Endothelial cell of umbilical vein (primary cell): ENCODE results near the gene CFAP210. TPM values are rescaled to one million over a fixed set of nuclear protein-coding genes. Genes with fewer than 3 reads are reported as not detected.
"Not testable (repeated sequence)": the region's sequence is repeated elsewhere in the genome, so short reads cannot be mapped to it uniquely, and the experiment has no call there.

Experiments
- BruUV-seq: library from RNA; stranded (reverse); fragments of 400-500 nt; replicated peaks from 2 replicates; lab custom pipeline; 2021; lab: Mats Ljungman, UMichigan
- CTCF ChIA-PET: fragments of 300-600, 350-600 bp; sonication (Branson Sonifier 250); formaldehyde crosslinking; loops from one replicate; lab custom pipeline; 2021; ENCODE audit warnings: antibody characterized with exemption, inconsistent platforms; lab: Charles Lee
- POLR2A ChIA-PET: fragments of 300-600, 350-600 bp; sonication (Branson Sonifier 250); formaldehyde crosslinking; loops from one replicate; lab custom pipeline; 2021; ENCODE audit warnings: antibody characterized with exemption, inconsistent platforms; lab: Charles Lee
- DNase-seq: peaks from one replicate; pipeline ENCODE4 v3.0.0-alpha.2; 2011; ENCODE audit warnings: low read depth, low spot score
- FAIRE-seq: peaks from 2 replicates; lab custom pipeline; 2011; peaks lifted over from hg19 to GRCh38; lab: Jason Lieb, UNC
- H2AFZ ChIP-seq: 2 replicates; pipeline ENCODE4 v1.6.0; 2012; ENCODE audit warnings: low read depth, low read length, control low read depth, inconsistent platforms
- H3K27ac ChIP-seq: 2 replicates; pipeline ENCODE4 v1.5.1; 2011; ENCODE audit warnings: low read depth, mild to moderate bottlenecking, control low read depth, low read length, moderate library complexity; ENCODE audit not compliant: insufficient read depth
- H3K27me3 ChIP-seq, 2 experiments: 2 replicates each; pipeline versions ENCODE4 v1.6.0 to v1.6.1; 2011; ENCODE audit warnings: low read length in 2 of 2, mixed read lengths in 1 of 2; ENCODE audit not compliant: control insufficient read depth in 2 of 2, insufficient read depth in 2 of 2
- H3K36me3 ChIP-seq, 2 experiments: 2 replicates in 1 of 2; 3 replicates in 1 of 2; pipeline ENCODE4 v1.5.1; 2011; ENCODE audit warnings: low read length in 2 of 2, mild to moderate bottlenecking in 1 of 2, moderate library complexity in 1 of 2; ENCODE audit not compliant: control insufficient read depth in 2 of 2, insufficient read depth in 2 of 2; ENCODE audit errors: extremely low read depth in 1 of 2
- H3K4me1 ChIP-seq: 3 replicates; pipeline ENCODE4 v1.5.1; 2011; ENCODE audit warnings: mild to moderate bottlenecking, low read length; ENCODE audit not compliant: control insufficient read depth, insufficient read depth; ENCODE audit errors: extremely low read depth
- H3K4me2 ChIP-seq: 2 replicates; pipeline ENCODE4 v1.6.1; 2011; ENCODE audit warnings: low read length, control low read depth, mixed read lengths; ENCODE audit not compliant: insufficient read depth
- H3K4me3 ChIP-seq, 3 experiments: fragments of 200-600 bp in 1 of 3; sonication (generic), shearing (Covaris generic) in 1 of 3; replicated peaks in 1 of 3; 2 replicates each; pipeline ENCODE4 v1.5.1; 2011 to 2016; ENCODE audit warnings: control low read depth in 3 of 3, low read length in 3 of 3, mild to moderate bottlenecking in 2 of 3, inconsistent platforms in 1 of 3, low read depth in 1 of 3, moderate library complexity in 1 of 3; ENCODE audit not compliant: insufficient read depth in 1 of 3
- H3K79me2 ChIP-seq: 2 replicates; pipeline ENCODE4 v1.6.0; 2012; ENCODE audit warnings: low read length, inconsistent platforms; ENCODE audit not compliant: control insufficient read depth, insufficient read depth
- H3K9ac ChIP-seq: replicated peaks from 2 replicates; pipeline ENCODE3; 2011; ENCODE audit warnings: low read length, control low read depth; ENCODE audit not compliant: insufficient read depth; ENCODE audit errors: extremely low read depth
- H3K9me1 ChIP-seq: replicated peaks from 3 replicates; pipeline ENCODE4 v1.6.0; 2011; ENCODE audit warnings: mild to moderate bottlenecking, low read length; ENCODE audit not compliant: control insufficient read depth, insufficient read depth; ENCODE audit errors: extremely low read depth
- H3K9me3 ChIP-seq: replicated peaks from 2 replicates; pipeline ENCODE4 v1.5.1; 2012; ENCODE audit warnings: low read length, inconsistent platforms; ENCODE audit not compliant: control insufficient read depth, insufficient read depth
- H4K20me1 ChIP-seq: replicated peaks from 2 replicates; pipeline ENCODE3; 2011; ENCODE audit warnings: mild to moderate bottlenecking, low read length; ENCODE audit not compliant: control insufficient read depth, insufficient read depth; ENCODE audit errors: extremely low read depth
- EZH2 ChIP-seq: IDR thresholded peaks from 2 replicates; pipeline ENCODE4 v1.6.1; 2012; ENCODE audit warnings: borderline replicate concordance, low read depth, mild to moderate bottlenecking, moderate library complexity, low read length, inconsistent platforms; ENCODE audit not compliant: severe bottlenecking
- FOS ChIP-seq: IDR thresholded peaks from 2 replicates; pipeline ENCODE4 v1.6.1; 2011; ENCODE audit warnings: mild to moderate bottlenecking, low read length, moderate library complexity, borderline replicate concordance; ENCODE audit not compliant: insufficient read depth
- GATA2 ChIP-seq: IDR thresholded peaks from 2 replicates; pipeline ENCODE4 v1.7.0; 2011; ENCODE audit warnings: low read depth, mild to moderate bottlenecking, moderate library complexity, mixed read lengths, low read length; ENCODE audit not compliant: insufficient read length, insufficient read depth
- JUN ChIP-seq: IDR thresholded peaks from 2 replicates; pipeline ENCODE4 v1.6.1; 2011; ENCODE audit warnings: borderline replicate concordance, low read depth; ENCODE audit not compliant: insufficient read length, insufficient read depth
- MYC ChIP-seq: IDR thresholded peaks from one replicate; pipeline ENCODE4 v1.6.1; 2011; ENCODE audit warnings: mild to moderate bottlenecking, low read depth, low read length
- POLR2A ChIP-seq: IDR thresholded peaks from 2 replicates; pipeline ENCODE4 v1.6.1; 2012; ENCODE audit warnings: low read depth, mild to moderate bottlenecking, control low read depth, low read length
- POLR2AphosphoS5 ChIP-seq: IDR thresholded peaks from 2 replicates; pipeline ENCODE4 v1.6.1; 2012; ENCODE audit warnings: low read depth, mild to moderate bottlenecking, control low read depth, low read length, moderate library complexity; ENCODE audit not compliant: insufficient read depth
- dilution Hi-C: fragments of 300-500 bp; cut with MboI; formaldehyde crosslinking; loops from one replicate; pipeline ENCODE4 v1.15.0; 2019; ENCODE audit warnings: low sequenced_read_pairs; ENCODE audit not compliant: extremely low pct_ligation_motif_present
- intact Hi-C: fragments of 100-400 bp; cut with micrococcal nuclease; formaldehyde crosslinking; loops from one replicate; pipeline ENCODE4 v1.10.0; 2022
- polyA plus RNA-seq, 4 experiments: library from polyadenylated mRNA; depleted of rRNA in 3 of 4; stranded (reverse) in 3 of 4; unstranded in 1 of 4; fragments of >200 nt; gene quantifications; 2 replicates each; pipeline versions ENCODE4 v1.2.1 to v1.2.3, GENCODE V29; 2011 to 2012; ENCODE audit warnings: missing spikeins in 1 of 4
- total RNA-seq: library from RNA; stranded (reverse); gene quantifications from 2 replicates; pipeline ENCODE4 v1.2.3, GENCODE V29; 2021
- TF ChIP-seq, protein P1 (sequence below), 2 donors: IDR thresholded peaks; 1 replicate in 1 of 2; 2 replicates in 1 of 2; pipeline ENCODE4 v1.5.1; 2011; ENCODE audit warnings: low read length in 2 of 2, mild to moderate bottlenecking in 2 of 2, moderate library complexity in 2 of 2, control low read depth in 1 of 2, inconsistent platforms in 1 of 2, low read depth in 1 of 2; ENCODE audit not compliant: insufficient read depth in 1 of 2; ENCODE audit errors: extremely low read depth in 1 of 2
- TF ChIP-seq, protein P2 (sequence below): IDR thresholded peaks from 2 replicates; pipeline ENCODE4 v1.6.1; 2011; ENCODE audit not compliant: insufficient read depth, insufficient read length

The CFAP210 gene
- total and polyA plus RNA-seq, 2 donors (not counting 3 experiments of a cell fraction or from before 2014, with no cell fraction given): not detected

DNA sequence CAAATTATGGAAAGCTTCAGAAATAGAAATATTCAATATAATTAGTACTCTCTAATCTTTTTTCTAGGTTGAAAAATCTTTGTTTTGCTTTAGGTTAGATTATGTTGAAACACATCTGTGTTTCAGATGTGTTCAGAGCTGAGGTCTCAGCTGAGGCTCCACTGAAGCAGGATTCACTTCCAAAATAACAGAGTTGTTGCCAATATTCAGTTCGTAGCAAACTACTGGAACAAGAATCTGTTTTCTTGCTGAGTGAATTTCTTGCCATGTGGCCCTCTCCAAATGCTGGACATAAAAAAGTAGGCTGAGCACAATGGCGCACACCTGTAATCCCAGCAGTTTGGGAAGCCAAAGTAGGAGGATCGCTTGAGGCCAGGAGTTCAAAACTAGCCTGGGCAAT, 8.8 kb upstream of the CFAP210 start:
- dilution Hi-C loops: no loop called here
- DNase-seq: no peak

DNA sequence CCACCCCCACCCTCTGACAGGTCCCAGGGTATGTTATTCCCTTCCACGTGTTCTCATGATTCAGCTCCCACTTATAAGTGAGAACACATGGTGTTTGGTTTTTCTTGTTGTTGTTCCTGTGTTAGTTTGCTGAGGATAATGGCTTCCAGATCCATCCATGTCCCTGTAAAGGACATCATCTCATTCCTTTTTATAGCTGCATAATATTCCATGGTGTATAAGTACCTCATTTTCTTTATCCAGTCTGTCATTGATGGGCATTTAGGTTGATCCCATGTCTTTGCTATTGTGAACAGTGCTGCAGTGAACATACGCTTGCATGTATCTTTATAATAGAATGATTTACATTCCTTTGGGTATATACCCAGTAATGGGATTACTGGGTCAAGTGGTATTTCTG, 5.0 kb upstream of the CFAP210 start:
- H3K36me3 ChIP-seq, H3K27me3 ChIP-seq, H4K20me1 ChIP-seq, FAIRE-seq, intact Hi-C loops, H2AFZ ChIP-seq, H3K9me3 ChIP-seq, H3K9ac ChIP-seq, POLR2A ChIA-PET, H3K4me3 ChIP-seq, BruUV-seq, H3K4me1 ChIP-seq, DNase-seq, H3K9me1 ChIP-seq, dilution Hi-C loops, H3K79me2 ChIP-seq, H3K4me2 ChIP-seq, H3K27ac ChIP-seq: not testable (repeated sequence)
- CTCF ChIA-PET: interaction anchor here (0.7 to 1.4 kb wide), 2 partner anchors 11 to 210 kb away, joined by 4 read pairs; no protein-coding TSS in a partner anchor

More for the DNA sequence above, 8.8 kb upstream of the CFAP210 start:
- intact Hi-C loops: no loop called here
- no peak overlapping the region for H3K4me3 ChIP-seq
- POLR2A ChIA-PET: no interaction called here
- CTCF ChIA-PET: no interaction called here
- H3K4me1 ChIP-seq: no peaks in the 10 kb centered on the region
- H3K27ac ChIP-seq: no peak overlapping the region
- no peaks in the 10 kb centered on the region for H3K27me3 ChIP-seq
- no peaks in the 10 kb centered on the region for H4K20me1 ChIP-seq
- no peak overlapping the region for H2AFZ ChIP-seq
- no peaks in the 10 kb centered on the region for H3K79me2 ChIP-seq
- no peak for TF ChIP-seq POLR2AphosphoS5
- TF ChIP-seq POLR2A: no peak
- TF ChIP-seq, protein P1, sequence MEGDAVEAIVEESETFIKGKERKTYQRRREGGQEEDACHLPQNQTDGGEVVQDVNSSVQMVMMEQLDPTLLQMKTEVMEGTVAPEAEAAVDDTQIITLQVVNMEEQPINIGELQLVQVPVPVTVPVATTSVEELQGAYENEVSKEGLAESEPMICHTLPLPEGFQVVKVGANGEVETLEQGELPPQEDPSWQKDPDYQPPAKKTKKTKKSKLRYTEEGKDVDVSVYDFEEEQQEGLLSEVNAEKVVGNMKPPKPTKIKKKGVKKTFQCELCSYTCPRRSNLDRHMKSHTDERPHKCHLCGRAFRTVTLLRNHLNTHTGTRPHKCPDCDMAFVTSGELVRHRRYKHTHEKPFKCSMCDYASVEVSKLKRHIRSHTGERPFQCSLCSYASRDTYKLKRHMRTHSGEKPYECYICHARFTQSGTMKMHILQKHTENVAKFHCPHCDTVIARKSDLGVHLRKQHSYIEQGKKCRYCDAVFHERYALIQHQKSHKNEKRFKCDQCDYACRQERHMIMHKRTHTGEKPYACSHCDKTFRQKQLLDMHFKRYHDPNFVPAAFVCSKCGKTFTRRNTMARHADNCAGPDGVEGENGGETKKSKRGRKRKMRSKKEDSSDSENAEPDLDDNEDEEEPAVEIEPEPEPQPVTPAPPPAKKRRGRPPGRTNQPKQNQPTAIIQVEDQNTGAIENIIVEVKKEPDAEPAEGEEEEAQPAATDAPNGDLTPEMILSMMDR (IDR thresholded peaks at IDR 0.05; ENCODE audit: extremely low read depth in 1 of 2, insufficient read depth in 1 of 2, low read depth in 1 of 2, low read length in 2 of 2): no peak
- no peak for TF ChIP-seq GATA2
- TF ChIP-seq FOS: no peak
- no peak for TF ChIP-seq JUN
- no peak for TF ChIP-seq EZH2
- no peak for TF ChIP-seq MYC
- TF ChIP-seq, protein P2, sequence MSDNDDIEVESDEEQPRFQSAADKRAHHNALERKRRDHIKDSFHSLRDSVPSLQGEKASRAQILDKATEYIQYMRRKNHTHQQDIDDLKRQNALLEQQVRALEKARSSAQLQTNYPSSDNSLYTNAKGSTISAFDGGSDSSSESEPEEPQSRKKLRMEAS: no peak
- no TSS peak for BruUV-seq
- H3K9me1 ChIP-seq: no peaks in the 10 kb centered on the region
- no peak for FAIRE-seq
- H3K36me3 ChIP-seq: no peaks in the 10 kb centered on the region
- H3K9ac ChIP-seq: no peak overlapping the region
- H3K9me3 ChIP-seq: no peaks in the 10 kb centered on the region
- H3K4me2 ChIP-seq: no peak overlapping the region
